Right renal pelvis (tissue), 4 donors: ENCODE results near the gene BTBD9. TPM values are rescaled to one million over a fixed set of nuclear protein-coding genes. Genes with fewer than 3 reads are reported as not detected.

ENCODE experiments used
- DNase-seq, 4 donors: peaks; one replicate each; pipeline ENCODE4 v3.0.0-alpha.2; 2013; ENCODE audit warnings: low read depth in 4 of 4, low spot score in 3 of 4, missing footprints in 1 of 4
- polyA plus RNA-seq, 4 donors: library from polyadenylated mRNA; unstranded; fragments of 120-200 nt; gene quantifications; one replicate each; pipeline ENCODE4 v1.2.1, GENCODE V29; 2013; ENCODE audit not compliant: insufficient read length in 4 of 4

The BTBD9 gene
- polyA plus RNA-seq, 4 donors = 11.9 to 15.6 (median 13.8) TPM

DNA sequence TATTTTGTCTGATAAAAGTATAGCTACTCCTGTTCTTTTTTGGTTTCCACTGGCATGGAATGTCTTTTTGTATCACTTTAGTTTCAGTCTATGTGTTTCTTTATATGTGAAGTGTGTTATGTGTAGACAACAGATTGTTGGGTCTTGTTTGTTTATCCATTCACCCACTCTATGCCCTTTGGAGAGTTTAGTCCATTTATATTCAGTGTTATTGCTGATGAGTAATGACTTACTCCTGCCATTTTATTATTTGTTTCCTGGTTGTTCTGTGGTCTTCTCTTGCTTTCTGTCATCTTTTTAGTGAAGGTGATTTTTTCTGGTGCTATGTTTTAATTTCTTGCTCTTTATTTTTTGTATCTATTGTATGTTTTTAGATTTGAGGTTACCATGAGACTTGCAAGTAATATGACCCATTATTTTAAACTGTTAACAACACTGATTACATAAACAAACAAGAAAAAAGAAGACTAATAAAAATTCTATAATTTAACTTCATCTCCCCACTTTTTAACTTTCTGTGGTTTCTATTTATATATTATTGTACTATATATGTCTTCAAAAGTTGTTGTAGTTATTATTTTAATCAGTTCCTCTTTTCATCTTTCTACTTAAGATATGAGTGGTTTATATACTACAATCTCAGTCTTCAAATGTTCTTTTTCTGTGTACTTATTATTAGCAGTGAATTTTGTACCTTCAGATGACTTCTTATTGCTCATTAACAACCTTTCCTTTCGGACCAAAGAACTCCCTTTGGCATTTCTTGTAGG lies 323.4 kb downstream of the BTBD9 start:
- no peak for DNase-seq

GRCh38 chr6:38311201-38311600 lies 328.5 kb downstream of the BTBD9 start:
- no peak for DNase-seq

DNA sequence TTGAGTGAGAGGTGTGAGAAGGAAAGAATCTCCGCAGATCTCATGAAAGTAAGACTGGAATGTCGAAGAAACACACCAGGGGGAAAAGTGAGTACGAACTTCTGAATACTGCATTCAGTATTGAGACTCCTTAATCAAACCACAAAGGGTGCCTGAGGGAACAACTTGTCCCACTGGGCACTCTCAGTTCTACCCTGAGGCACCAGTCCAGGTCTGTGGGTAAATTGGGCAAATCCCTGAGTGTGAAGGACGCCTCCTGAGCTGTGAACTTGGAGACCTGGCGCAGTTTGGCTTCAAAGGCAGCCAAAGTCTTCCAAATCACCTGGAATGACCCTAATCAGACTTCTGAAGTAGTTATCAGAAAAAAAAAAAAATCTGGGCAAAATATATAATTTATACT lies 329.7 kb downstream of the BTBD9 start:
- no peak for DNase-seq

DNA sequence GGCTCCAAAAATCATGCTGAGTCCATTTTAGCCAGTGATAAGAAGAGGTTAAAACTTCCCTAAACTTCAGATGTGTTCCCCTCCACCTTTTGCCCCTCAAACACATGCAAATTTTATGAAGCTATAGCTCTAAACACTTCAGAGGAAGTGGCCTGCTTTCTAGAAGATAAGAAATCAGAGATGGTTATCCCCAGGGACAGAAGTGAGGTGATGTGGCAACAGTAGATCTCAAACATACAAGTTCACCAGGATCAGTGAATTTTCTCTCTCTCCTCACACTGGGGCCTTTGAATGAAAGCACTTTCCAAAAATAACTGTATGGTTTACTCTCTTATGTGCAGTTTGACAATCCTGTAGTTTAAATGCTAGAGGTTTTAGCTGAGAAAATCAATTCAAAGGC lies 332.0 kb downstream of the BTBD9 start:
- no peak for DNase-seq

- no peak for DNase-seq
Observed at GRCh38 chr6:38306931-38307330, 332.8 kb downstream of the BTBD9 start.

GRCh38 chr6:38305995-38306681 lies 333.6 kb downstream of the BTBD9 start:
- DNase-seq = no peak

DNA sequence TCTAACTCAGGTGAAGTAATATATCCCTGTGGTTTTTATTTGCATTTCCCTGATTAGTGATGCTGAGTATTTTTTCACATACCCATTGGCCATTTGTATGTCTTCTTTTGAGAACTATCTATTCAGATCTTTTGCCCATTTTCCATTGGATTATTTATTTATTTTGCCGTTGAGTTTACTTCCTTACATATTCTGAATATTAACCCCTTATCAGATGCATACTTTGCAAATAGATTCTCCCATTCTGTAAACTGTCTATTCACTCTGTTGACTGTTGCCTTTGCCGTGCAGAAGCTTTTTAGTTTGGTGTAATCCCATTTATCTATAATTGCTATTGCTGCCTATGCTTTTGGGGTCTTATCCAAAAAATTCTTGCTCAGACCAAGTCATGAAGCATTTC lies 336.9 kb downstream of the BTBD9 start:
- DNase-seq = no peak

DNA sequence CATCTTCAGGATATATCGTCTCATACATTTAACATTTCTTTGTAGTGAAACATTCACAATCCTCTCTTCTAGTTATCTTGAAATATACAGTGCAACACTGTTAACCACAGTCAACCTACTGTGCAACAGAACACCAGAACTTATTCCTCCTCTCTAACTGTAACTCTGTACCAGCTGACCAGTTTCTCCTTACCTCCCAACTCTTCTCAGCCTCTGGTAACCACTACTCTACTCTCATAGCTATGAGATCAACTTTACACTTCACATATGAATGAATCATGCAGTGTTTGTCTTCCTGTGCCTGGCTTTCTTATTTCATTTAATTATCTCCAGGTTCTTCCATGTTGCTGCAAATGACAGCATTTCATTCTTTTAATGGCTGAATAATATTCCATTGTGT lies 337.6 kb downstream of the BTBD9 start:
- no peak for DNase-seq

- no peak for DNase-seq
Observed at GRCh38 chr6:38290133-38290799, 349.5 kb downstream of the BTBD9 start.

DNA sequence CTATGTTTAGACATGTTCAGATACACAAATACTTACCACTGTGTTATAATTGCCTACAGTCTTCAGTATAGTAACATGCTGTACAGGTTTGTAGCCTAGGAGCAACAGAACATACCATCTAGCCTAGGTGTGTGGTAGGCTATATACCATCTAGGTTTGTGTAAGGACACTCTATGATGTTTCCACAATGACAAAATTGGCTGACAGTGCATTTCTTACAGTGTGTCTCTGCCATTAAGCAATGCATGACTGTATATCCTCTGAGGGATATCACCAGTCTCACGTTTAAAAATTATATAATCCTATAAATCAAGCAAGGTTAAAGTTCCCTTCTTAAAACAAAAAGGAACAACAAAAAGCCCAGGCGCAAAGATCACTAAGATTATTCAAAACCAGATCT lies 352.2 kb downstream of the BTBD9 start:
- no peak for DNase-seq

DNA sequence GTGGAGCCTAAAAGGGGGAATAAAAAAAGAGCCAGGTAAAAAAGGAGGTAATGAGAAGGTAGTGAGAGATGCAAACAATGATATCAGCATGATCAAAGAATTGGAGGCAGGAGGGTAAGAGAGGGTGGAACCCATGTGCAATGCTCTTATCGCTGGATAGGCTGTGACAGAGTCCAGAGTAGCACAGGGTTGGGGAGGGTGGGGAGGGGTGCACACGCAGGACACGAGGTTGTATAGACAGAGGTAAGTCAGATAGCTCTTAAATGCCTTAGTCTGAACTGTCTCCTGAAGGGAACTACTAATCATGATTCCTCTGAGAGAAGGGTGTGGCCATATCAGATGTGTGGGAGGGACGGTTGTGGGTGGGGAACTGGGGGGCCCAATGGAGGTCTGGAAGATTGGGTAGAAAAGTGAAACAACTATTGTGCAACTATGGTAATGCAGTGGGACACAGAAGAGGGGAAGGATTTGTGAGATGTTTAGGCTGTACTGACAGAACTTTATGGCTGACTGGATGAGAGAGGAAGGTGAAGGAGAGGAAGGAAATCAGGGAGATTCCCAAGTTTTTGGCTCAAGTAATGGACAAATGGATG lies 354.8 kb downstream of the BTBD9 start:
- DNase-seq = no peak

DNA sequence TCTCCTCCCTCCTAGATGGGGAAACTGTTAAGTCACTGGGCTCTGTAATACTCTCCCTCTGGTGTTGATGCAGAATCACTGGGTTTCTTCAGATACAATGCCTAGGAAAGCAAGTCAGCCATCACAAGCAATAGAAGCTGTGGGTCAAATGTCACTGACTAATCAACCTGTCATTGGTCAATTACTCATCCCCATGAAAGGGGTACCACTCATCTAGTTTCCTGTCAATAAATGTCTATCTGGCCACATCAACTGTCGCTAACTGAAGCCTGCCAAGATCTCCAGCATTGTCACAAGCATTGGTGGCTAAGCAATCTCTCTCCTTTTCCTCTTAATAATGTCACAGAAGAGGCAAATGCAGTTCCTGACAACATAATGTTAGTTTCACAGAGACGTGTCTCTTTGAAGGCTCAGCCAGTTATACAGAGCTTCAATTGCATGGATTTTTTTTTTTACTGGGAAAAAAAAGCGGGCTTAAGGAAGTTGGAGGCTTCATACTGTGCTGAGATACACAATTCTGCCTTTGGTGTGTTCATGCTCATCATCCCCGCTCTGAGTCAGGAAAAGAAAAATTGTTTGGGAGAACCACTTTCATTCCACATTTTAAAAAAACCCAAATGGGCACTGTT lies 355.9 kb downstream of the BTBD9 start:
- DNase-seq = no peak

DNA sequence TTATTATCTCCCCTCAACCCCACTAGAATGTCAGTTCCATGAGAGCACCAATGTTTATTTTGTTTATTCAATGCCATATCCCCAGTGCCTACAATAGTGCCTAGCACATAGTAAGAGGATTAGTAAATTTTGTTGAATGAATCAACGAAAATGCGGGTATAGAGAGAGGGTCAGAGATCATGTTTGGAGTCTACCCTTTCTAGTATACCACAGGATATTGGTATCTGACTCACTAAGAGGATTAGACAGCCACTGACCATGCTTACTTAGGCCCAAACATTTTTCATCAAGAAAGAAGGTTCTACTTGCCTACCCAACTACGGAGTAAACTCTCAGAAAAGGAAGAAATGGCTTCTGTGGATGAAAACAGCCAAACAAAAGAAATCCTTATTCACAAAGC lies 356.8 kb downstream of the BTBD9 start:
- DNase-seq = no peak

GRCh38 chr6:38281126-38281525 lies 358.6 kb downstream of the BTBD9 start:
- no peak for DNase-seq

DNA sequence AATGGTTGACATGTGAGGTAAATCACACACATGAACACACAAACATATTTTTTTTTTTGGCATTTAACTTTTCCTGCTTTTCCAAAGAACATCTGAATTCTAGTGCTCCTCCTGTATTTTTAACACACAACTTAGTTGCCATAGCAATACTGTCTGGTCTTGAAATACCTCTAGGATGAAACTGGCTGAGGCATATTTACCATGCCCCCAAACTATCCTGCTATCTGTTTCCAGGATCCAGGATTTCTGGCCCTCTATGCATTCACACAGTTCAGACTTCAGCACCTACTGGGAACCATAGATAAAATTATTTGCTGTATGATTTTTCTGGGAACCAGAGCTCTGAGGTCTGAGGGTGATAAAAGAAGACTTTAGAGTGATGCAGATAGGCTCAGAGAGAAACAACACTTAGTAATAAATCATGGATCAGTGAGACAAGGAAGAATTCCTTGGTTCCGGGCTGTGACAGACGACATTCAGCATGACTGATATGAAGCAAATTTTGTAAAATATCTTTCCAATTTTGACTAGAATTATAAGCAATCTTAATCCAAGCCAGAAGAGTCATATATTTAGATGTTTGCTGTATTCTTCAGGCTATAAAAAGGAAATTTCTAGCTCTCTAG lies 359.7 kb downstream of the BTBD9 start:
- no peak for DNase-seq

DNA sequence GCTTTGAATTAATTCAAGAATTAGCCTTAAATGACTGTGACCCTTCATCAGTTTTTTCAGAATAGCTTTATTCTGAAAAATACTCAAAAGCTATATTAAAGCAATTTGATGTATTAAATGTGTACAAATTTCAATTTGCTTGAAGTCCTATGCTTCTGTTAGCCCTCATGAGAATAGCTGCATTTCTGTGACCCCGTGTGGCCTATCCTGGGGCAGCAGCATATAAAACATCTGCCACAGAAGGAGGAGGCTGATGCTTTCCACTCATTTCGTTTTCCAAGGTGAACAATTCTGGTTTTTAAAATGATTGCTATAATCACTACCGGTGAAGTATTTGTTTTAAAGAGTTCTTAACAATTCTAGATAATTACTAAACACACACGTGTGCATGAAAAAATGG lies 360.3 kb downstream of the BTBD9 start:
- DNase-seq = no peak

GRCh38 chr6:38273325-38273724 lies 366.4 kb downstream of the BTBD9 start:
- no peak for DNase-seq

- DNase-seq = no peak
Observed at GRCh38 chr6:38272222-38272621, 367.5 kb downstream of the BTBD9 start.

DNA sequence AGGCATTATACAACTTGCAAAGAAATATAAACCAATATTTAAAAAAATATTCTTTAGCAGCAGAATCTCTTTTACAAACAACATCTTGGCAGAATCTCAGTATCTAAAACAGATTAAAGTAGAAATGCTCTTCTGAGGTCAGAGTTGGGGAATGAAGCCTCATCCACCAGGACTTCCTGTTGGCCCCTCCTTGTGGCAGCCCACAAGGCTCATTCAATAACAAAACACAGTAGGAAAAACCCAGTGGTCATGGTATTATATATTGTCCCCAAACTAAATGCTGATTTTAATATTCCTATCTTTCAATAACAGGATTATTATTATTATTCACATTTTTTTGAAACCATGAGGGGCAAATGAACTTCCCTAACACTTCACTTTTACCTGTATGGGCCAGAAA lies 368.6 kb downstream of the BTBD9 start:
- DNase-seq = no peak

- no peak for DNase-seq
Observed at GRCh38 chr6:38270367-38270766, 369.4 kb downstream of the BTBD9 start.
